RWPE2 (cell line): Measurements from ENCODE around the gene LYZL4.

Source experiments
- ATAC-seq: fragments of 200-7000 bp; cut with Tn5 transposase; 3 replicates; pipeline ENCODE4 v1.9.1; 2021; ENCODE audit warnings: low read depth
- DNase-seq: peaks from one replicate; pipeline ENCODE4 v3.0.0-alpha.2; 2020; ENCODE audit warnings: low spot score
- H3K27ac ChIP-seq: fragments of 450-650 bp; 2 replicates; pipeline ENCODE4 v1.5.1; 2017; ENCODE audit warnings: mild to moderate bottlenecking; ENCODE audit not compliant: poor library complexity, severe bottlenecking
- H3K27me3 ChIP-seq: fragments of 250-450 bp; sonication (Bioruptor Pico); 2 replicates; pipeline ENCODE4 v1.5.1; 2021; ENCODE audit warnings: mild to moderate bottlenecking, moderate library complexity; ENCODE audit not compliant: insufficient read depth, poor library complexity, severe bottlenecking
- H3K36me3 ChIP-seq: fragments of 250-450 bp; sonication (Bioruptor Pico); 2 replicates; pipeline ENCODE4 v1.5.1; 2020; ENCODE audit warnings: low read depth, mild to moderate bottlenecking, moderate library complexity
- H3K4me1 ChIP-seq: fragments of 250-450 bp; sonication (Bioruptor Pico); 2 replicates; pipeline ENCODE4 v1.5.1; 2021; ENCODE audit warnings: mild to moderate bottlenecking, moderate library complexity; ENCODE audit not compliant: insufficient read depth, poor library complexity, severe bottlenecking
- H3K4me3 ChIP-seq: fragments of 250-450 bp; sonication (Bioruptor Pico); 2 replicates; pipeline ENCODE4 v1.5.1; 2021; ENCODE audit warnings: mild to moderate bottlenecking, moderate library complexity; ENCODE audit not compliant: severe bottlenecking
- H3K9me3 ChIP-seq: fragments of 250-450 bp; sonication (Bioruptor Pico); 2 replicates; pipeline ENCODE4 v1.5.1; 2021; ENCODE audit warnings: mild to moderate bottlenecking, moderate library complexity; ENCODE audit not compliant: severe bottlenecking
- CTCF ChIP-seq: fragments of 450-650 bp; IDR thresholded peaks from one replicate; pipeline ENCODE4 v1.5.1; 2017; ENCODE audit warnings: mild to moderate bottlenecking, moderate library complexity; ENCODE audit not compliant: poor library complexity, severe bottlenecking

Gene LYZL4

GRCh38 chr3:42369832-42370231 lies 40.6 kb downstream of the LYZL4 start:
- H3K4me1 ChIP-seq = no peaks in the 10 kb centered on the region
- ATAC-seq (no peak), DNase-seq (no peak)
- H3K27me3 ChIP-seq = no peaks in the 10 kb centered on the region
- no peaks in the 10 kb centered on the region for H3K36me3 ChIP-seq
- no peaks in the 10 kb centered on the region for H3K9me3 ChIP-seq
- H3K4me3 ChIP-seq = no peak overlapping the region
- no peak for TF ChIP-seq CTCF
- no peak overlapping the region for H3K27ac ChIP-seq

- no peak for ATAC-seq
- H3K4me3 ChIP-seq = no peak overlapping the region
These were observed 41.1 kb downstream of the LYZL4 start for GRCh38 chr3:42369304-42369703.

GRCh38 chr3:42368861-42369260 lies 41.5 kb downstream of the LYZL4 start:
- no peaks in the 10 kb centered on the region for H3K36me3 ChIP-seq
- DNase-seq = no peak
- no peak overlapping the region for H3K4me3 ChIP-seq
- no peak for ATAC-seq
- H3K27me3 ChIP-seq = no peaks in the 10 kb centered on the region
- no peak for TF ChIP-seq CTCF
- no peak overlapping the region for H3K27ac ChIP-seq
- no peaks in the 10 kb centered on the region for H3K9me3 ChIP-seq
- H3K4me1 ChIP-seq = no peaks in the 10 kb centered on the region

More at GRCh38 chr3:42369304-42369703, 41.1 kb downstream of the LYZL4 start:
- no peaks in the 10 kb centered on the region for H3K4me1 ChIP-seq
- no peaks in the 10 kb centered on the region for H3K9me3 ChIP-seq
- H3K27ac ChIP-seq = no peak overlapping the region
- H3K27me3 ChIP-seq = no peaks in the 10 kb centered on the region
- H3K36me3 ChIP-seq = no peaks in the 10 kb centered on the region
- no peak for TF ChIP-seq CTCF
- no peak for DNase-seq

- DNase-seq = no peak
- Histone ChIP-seq H3K36me3 (no peaks in the 10 kb centered on the region), H3K27me3 (no peaks in the 10 kb centered on the region), H3K4me3 (no peak overlapping the region), H3K27ac (no peak overlapping the region), H3K9me3 (no peaks in the 10 kb centered on the region), H3K4me1 (no peaks in the 10 kb centered on the region)
- no peak for ATAC-seq
- TF ChIP-seq CTCF = no peak
These were observed 42.5 kb downstream of the LYZL4 start for GRCh38 chr3:42367903-42368302.

GRCh38 chr3:42366550-42366949 lies 43.9 kb downstream of the LYZL4 start:
- Histone ChIP-seq H3K27ac (no peak overlapping the region), H3K27me3 (no peaks in the 10 kb centered on the region), H3K4me3 (no peak overlapping the region), H3K4me1 (no peaks in the 10 kb centered on the region), H3K36me3 (no peaks in the 10 kb centered on the region), H3K9me3 (no peaks in the 10 kb centered on the region)
- no peak for TF ChIP-seq CTCF
- ATAC-seq (no peak), DNase-seq (no peak)
